ENCODE data around the gene ADRM1.

DNA sequence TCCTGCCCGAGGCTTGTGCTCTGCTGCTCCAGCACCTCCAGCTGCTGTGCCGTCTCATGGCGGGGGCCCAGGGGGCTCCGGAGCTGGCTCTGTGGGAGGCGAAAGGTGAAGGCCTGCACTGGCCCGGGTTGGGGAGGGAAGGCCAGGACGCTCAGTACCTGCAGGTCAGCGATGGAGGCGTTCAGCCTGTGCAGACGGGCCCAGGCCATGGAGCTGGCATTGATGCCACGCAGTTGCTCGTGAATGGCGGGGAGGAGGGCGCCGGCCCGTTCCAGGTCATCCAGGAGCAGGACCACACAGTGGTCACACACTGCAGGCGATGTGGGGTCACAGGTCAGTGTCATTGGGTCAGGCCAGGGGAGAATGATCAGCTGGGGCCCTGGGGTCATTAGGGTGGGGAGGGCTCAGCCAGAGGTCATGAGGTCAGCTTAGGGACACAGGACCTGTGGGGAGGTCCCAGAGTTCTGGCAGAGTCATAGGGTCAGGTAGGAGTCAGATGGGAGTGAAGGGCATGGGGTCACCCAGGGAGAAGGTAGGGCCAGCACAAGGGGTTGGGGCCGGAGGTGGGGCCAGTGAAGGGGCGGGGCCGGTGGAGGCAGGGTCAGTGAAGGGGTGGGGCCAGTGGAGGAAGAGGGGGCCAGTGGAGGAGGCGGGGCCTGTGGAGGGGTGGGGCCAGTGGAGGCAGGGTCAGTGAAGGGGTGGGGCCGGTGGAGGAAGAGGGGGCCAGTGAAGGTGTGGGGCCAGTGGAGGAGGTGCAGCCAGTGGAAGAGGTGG lies 18.0 kb downstream of the ADRM1 start:
- TF ChIP-seq EZH2phosphoT487 (conservative IDR thresholded peaks at IDR 0.05; ENCODE audit: low read length) = no peak
- TF ChIP-seq, protein P1, sequence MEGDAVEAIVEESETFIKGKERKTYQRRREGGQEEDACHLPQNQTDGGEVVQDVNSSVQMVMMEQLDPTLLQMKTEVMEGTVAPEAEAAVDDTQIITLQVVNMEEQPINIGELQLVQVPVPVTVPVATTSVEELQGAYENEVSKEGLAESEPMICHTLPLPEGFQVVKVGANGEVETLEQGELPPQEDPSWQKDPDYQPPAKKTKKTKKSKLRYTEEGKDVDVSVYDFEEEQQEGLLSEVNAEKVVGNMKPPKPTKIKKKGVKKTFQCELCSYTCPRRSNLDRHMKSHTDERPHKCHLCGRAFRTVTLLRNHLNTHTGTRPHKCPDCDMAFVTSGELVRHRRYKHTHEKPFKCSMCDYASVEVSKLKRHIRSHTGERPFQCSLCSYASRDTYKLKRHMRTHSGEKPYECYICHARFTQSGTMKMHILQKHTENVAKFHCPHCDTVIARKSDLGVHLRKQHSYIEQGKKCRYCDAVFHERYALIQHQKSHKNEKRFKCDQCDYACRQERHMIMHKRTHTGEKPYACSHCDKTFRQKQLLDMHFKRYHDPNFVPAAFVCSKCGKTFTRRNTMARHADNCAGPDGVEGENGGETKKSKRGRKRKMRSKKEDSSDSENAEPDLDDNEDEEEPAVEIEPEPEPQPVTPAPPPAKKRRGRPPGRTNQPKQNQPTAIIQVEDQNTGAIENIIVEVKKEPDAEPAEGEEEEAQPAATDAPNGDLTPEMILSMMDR (IDR thresholded peaks at IDR 0.05; ENCODE audit: insufficient read depth, low read length, poor library complexity, severe bottlenecking) = no peak

Data from SU-DHL-6 (cell line).